Stimulated activated CD4-positive, alpha-beta T cell treated with anti-CD3 and anti-CD28 coated beads, Interleukin-4, amount 100 ng/mL, for 4 hours (primary cell): Measurements from ENCODE around the gene SCARB1.
A peak's percentile ranks its signal among the peaks of the same experiment; 100 is the strongest.

ENCODE experiments used
- DNase-seq, 2 experiments: peaks; one replicate each; pipeline ENCODE4 v3.0.0-alpha.2; 2020

The SCARB1 gene

DNA sequence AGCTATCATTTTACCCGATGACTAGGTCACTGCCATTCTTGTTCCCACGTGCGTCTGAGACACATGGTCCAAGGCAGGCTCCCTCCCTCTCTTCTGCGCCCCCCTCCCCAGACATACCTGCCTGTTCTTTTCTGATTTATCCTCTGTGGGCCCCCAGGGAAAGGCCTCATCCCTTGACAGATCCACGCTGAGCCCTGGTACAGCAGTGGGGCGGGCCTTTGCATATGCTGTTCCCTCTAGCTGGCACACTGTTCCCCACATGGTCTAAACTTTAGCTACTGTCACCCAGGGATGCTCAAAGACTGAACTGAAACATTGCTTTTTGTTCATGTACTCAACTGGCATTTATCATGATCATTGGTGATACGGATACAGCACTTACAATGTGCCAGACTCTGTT, 122.5 kb downstream of the SCARB1 start:
- no peak for DNase-seq

DNA sequence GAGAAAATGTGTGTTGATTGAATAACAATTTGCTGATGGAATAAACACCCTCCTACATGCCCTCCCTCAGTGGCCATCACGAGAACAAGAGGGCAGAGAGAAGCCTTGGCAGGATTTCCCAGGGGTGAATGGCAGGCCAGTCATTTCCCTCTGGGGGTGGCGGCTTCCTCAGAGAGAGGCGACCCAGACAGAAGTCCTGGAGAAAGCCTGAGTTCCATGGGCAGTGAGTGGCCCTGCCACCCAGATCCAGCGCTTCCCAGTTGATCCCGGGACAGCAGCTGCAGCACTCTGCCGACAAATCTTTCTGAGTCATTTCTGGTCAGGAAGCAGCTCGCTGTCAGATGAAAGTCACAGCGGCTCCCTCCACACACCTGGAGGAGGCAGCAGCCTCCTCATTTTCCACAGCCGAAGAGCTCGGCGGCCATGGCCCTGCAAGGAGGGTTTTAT, 123.0 kb downstream of the SCARB1 start:
- DNase-seq: peak in 1 of 2 experiments; percentile 50

GRCh38 chr12:124739953-124740561, 123.6 kb downstream of the SCARB1 start:
- DNase-seq: no peak

- no peak for DNase-seq
Observed at GRCh38 chr12:124738636-124739467, 124.8 kb downstream of the SCARB1 start.

- DNase-seq: no peak
Observed at GRCh38 chr12:124737772-124738635, 125.7 kb downstream of the SCARB1 start.

GRCh38 chr12:124737040-124737419, 126.6 kb downstream of the SCARB1 start:
- no peak for DNase-seq

- DNase-seq: peak; percentile 22 to 52
Observed at GRCh38 chr12:124736115-124737039, 127.3 kb downstream of the SCARB1 start.

DNA sequence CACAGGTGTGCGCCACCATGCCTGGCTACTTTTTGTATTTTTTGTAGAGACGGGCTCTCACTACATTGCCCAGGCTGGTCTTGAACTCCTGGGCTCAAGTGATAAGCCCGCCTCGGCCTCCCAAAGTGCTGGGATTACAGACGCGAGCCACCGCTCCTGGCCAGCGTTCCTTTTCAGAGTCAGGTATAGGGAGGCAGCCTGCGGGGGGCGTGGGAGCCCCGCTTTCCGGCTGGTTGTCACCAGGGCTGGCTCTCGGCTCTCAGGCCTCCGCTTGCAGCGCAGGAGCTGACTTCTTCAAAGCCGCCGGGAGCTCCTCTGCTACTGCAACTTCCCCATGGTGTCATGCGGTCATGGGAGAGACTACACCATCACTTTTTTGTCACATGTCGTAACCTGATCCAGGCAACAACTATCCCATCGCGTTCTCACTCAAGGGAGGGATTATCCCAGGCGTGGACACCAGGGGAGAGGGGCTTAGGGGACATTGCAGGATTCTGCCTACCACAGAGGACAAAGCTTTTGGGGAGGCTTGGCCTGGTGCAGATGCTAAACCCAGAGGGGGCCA, 129.4 kb downstream of the SCARB1 start:
- no peak for DNase-seq

- DNase-seq: no peak
Observed at GRCh38 chr12:124733086-124733485, 130.6 kb downstream of the SCARB1 start.

DNA sequence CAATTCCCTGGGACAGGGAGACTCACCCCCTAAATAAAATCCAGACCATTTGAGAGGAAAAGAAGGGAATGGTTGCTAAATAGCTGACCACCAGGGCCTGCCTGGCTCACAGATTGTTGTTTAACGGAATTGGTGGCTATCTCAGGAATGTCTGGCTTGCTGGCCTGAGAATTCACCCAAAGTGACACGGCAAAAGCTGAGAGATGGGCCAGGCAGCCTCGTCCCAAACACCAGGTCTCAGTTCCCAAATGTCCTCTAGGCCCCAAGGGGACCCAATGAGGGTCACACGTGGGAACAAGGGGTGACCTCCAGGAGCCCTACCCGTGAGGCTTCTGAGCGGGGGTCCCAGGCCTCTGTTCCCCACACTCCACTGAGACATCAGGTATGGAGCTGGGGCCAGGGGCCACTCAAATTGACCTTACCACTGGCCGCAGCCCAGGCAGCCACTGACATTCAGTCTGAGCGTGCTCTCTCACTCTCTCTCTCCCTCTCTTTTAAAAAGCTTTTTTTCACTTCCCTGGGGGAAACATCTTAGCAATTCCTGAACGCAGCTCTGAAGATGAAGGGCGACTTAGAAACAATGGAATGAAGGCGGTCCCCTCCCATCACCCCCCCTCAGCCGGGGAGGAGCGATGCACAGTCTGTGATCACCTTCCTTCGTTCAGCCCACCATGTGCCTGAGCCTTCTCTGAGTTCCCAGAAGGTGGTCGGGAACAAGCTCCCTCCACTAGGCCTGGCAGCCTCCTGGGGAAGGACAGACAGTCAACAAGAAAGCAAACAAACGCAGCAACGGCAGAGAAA, 131.2 kb downstream of the SCARB1 start:
- DNase-seq: no peak

DNA sequence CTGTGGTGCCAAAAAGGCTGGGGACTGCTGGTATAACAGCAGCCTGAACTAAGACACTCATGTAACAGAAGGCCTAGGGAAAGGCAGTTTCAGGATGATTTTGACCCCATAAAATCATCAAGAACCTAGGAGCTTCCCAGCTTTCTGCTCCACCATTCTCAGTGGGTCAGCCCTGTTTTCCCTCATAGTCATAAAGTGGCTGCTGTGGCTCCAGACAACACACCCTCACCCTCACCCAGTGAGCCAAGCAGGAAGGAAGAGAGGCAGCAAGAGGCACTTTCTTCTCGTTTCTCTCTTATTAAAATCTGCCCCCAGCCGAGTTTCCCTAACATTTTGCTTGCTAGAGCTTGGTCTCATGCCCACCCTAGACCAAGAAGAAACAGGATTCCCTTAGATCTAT, 131.8 kb downstream of the SCARB1 start:
- no peak for DNase-seq

DNA sequence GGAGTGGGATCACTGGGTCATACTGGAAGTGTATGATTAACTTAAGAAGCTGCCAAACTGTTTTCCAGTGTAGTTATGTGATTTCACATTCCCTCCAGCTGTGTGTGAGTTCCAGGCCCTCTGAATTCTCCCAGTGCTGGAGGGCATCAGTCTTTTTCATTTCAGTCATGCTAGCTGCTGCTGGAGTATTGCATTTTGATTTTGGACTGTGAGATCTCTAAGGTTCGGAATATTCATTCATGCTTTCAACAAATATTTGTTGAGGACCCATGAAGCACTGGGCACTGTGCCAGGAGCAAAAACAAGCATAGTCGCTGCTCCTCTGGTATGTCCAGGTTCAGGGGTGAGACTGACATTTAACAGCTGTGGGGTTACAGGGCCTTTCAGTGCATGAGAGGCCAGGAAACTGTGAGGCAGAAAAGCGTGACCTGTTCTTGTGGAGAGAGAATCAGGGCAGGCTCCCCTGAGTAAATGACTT, 133.2 kb downstream of the SCARB1 start:
- no peak for DNase-seq

DNA sequence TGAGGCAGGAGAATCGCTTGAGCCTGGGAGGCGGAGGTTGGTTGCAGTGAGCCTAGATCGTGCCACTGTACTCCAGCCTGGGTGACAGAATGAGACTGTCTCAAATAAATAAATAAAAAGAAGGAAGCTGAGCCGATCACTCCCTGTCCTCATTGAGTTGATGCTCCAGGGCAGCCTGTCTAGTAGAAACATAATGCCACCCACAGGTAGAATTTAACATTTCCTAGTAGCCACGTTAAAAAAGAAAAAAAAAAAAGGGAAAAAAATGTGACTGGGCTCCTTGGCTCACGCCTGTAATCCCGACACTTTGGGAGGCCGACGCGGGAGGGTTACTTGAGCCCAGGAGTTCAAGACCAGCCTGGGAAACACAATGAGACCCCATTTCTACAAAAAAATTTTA, 135.7 kb downstream of the SCARB1 start:
- no peak for DNase-seq

- DNase-seq: no peak
Observed at GRCh38 chr12:124727264-124727800, 136.3 kb downstream of the SCARB1 start.
